ENCODE measurements around the gene CDIP1. TPM values are rescaled to one million over a fixed set of nuclear protein-coding genes. Genes with fewer than 3 reads are reported as not detected.

Gene CDIP1
- total RNA-seq, 3 donors from 2014 or later (not counting 1 experiment from before 2014, with no cell fraction given), result 35.2 to 49.2 (median 37.9) TPM

- Histone ChIP-seq H3K27ac (ENCODE audit: low read length) (peak overlapping the region; percentile 94), H3K4me1 (ENCODE audit: control insufficient read depth, insufficient read depth, low read length) (peaks cover 40% of the 10 kb centered on the region), H3K9me3 (ENCODE audit: control insufficient read depth, insufficient read depth, low read length) (no peaks in the 10 kb centered on the region), H3K27me3 (ENCODE audit: control insufficient read depth, insufficient read depth, low read length) (no peaks in the 10 kb centered on the region), H3K36me3 (ENCODE audit: control insufficient read depth, insufficient read depth, low read length) (peaks cover 23% of the 10 kb centered on the region), H3K4me3 (ENCODE audit: low read length) (no peak overlapping the region)
- H3K9me3 Mint-ChIP-seq, result no peaks in the 10 kb centered on the region
- H3K27ac Mint-ChIP-seq, result peak overlapping the region; percentile 97 to 98
- H3K4me3 Mint-ChIP-seq, result peak overlapping the region; percentile 74
- intact Hi-C loops (cut with micrococcal nuclease), result loop anchor here (1.0 to 2.0 kb wide), 2 partner anchors 10 to 49 kb away; partner anchors contain the start of genes CORO7 and HMOX2
- WGBS (ENCODE audit: insufficient coverage), result 57% methylated on average over 32 of the region's 32 CpGs
- no peaks in the 10 kb centered on the region for H3K36me3 Mint-ChIP-seq
- ATAC-seq (peak; percentile 91 to 96 (median 96)), DNase-seq (peak; percentile 79 to 86)
- no peaks in the 10 kb centered on the region for H3K27me3 Mint-ChIP-seq (ENCODE audit: low read depth in 2 of 2)
- H3K4me1 Mint-ChIP-seq, result peaks cover 24 to 25% of the 10 kb centered on the region in 2 donors
- TF ChIP-seq CTCF (IDR thresholded peaks at IDR 0.05), result no peak
These were observed 72.4 kb downstream of the CDIP1 start for GRCh38 chr16:4465977-4466779.

GRCh38 chr16:4463522-4464163 is 74.9 kb downstream of the CDIP1 start:
- no peak overlapping the region for H3K4me3 ChIP-seq (ENCODE audit: low read length)
- no peak overlapping the region for H3K27ac ChIP-seq (ENCODE audit: low read length)
- H3K4me3 Mint-ChIP-seq, result peak overlapping the region; percentile 64
- H3K9me3 Mint-ChIP-seq, result no peaks in the 10 kb centered on the region
- peaks cover 20% of the 10 kb centered on the region for H3K36me3 ChIP-seq (ENCODE audit: control insufficient read depth, insufficient read depth, low read length)
- no peak for TF ChIP-seq CTCF (IDR thresholded peaks at IDR 0.05)
- H3K27me3 ChIP-seq (ENCODE audit: control insufficient read depth, insufficient read depth, low read length), result no peaks in the 10 kb centered on the region
- no peak for ATAC-seq
- peaks cover 38 to 43% of the 10 kb centered on the region in 2 donors for H3K4me1 Mint-ChIP-seq
- no peaks in the 10 kb centered on the region for H3K36me3 Mint-ChIP-seq
- DNase-seq, result no peak
- H3K27ac Mint-ChIP-seq, result peak overlapping the region; percentile 74 to 97
- no peaks in the 10 kb centered on the region for H3K27me3 Mint-ChIP-seq (ENCODE audit: low read depth in 2 of 2)
- peaks cover 56% of the 10 kb centered on the region for H3K4me1 ChIP-seq (ENCODE audit: control insufficient read depth, insufficient read depth, low read length)
- 95% methylated on average over 22 of the region's 22 CpGs for whole genome bisulfite sequencing (ENCODE audit: insufficient coverage)
- no peaks in the 10 kb centered on the region for H3K9me3 ChIP-seq (ENCODE audit: control insufficient read depth, insufficient read depth, low read length)
- intact Hi-C loops (cut with micrococcal nuclease), result no loop called here

- intact Hi-C loops (cut with micrococcal nuclease), result no loop called here
- H3K27me3 Mint-ChIP-seq (ENCODE audit: low read depth in 2 of 2), result no peaks in the 10 kb centered on the region
- H3K4me3 ChIP-seq (ENCODE audit: low read length), result no peak overlapping the region
- H3K4me3 Mint-ChIP-seq, result no peak overlapping the region
- ATAC-seq, result no peak
- peaks cover 32 to 41% of the 10 kb centered on the region in 2 donors for H3K4me1 Mint-ChIP-seq
- no peaks in the 10 kb centered on the region for H3K9me3 ChIP-seq (ENCODE audit: control insufficient read depth, insufficient read depth, low read length)
- H3K36me3 Mint-ChIP-seq, result no peaks in the 10 kb centered on the region
- TF ChIP-seq CTCF (IDR thresholded peaks at IDR 0.05), result no peak
- H3K4me1 ChIP-seq (ENCODE audit: control insufficient read depth, insufficient read depth, low read length), result peaks cover 45% of the 10 kb centered on the region
- no peak for DNase-seq
- no peaks in the 10 kb centered on the region for H3K9me3 Mint-ChIP-seq
- no peak overlapping the region for H3K27ac ChIP-seq (ENCODE audit: low read length)
- peaks cover 24% of the 10 kb centered on the region for H3K36me3 ChIP-seq (ENCODE audit: control insufficient read depth, insufficient read depth, low read length)
- no peaks in the 10 kb centered on the region for H3K27me3 ChIP-seq (ENCODE audit: control insufficient read depth, insufficient read depth, low read length)
- H3K27ac Mint-ChIP-seq, result peak overlapping the region in 1 of 2 donors; percentile 3
- WGBS (ENCODE audit: insufficient coverage), result 95% methylated on average over 26 of the region's 27 CpGs
These were observed 77.1 kb downstream of the CDIP1 start for GRCh38 chr16:4461250-4462085.
